H9 (cell line): ENCODE data around the gene IFITM1. TPM values are rescaled to one million over a fixed set of nuclear protein-coding genes. Genes with fewer than 3 reads are reported as not detected.
"Not testable (repeated sequence)": the region's sequence is repeated elsewhere in the genome, so short reads cannot be mapped to it uniquely, and the experiment has no call there.

ENCODE experiments used
- DNase-seq: peaks from one replicate; pipeline ENCODE4 v3.0.0-alpha.2; 2017
- H2AFZ ChIP-seq: one replicate; pipeline ENCODE4 v1.6.1; 2013; ENCODE audit warnings: mild to moderate bottlenecking, low read length, control low read depth, moderate library complexity
- H2AK5ac ChIP-seq: 2 replicates; pipeline ENCODE4 v1.6.1; 2013; ENCODE audit warnings: low read length, control low read depth, mixed read lengths; ENCODE audit not compliant: insufficient read length
- H2BK120ac ChIP-seq: one replicate; pipeline ENCODE4 v1.6.1; 2013; ENCODE audit warnings: low read depth, mild to moderate bottlenecking, low read length, control low read depth, inconsistent platforms; ENCODE audit not compliant: poor library complexity, severe bottlenecking
- H2BK12ac ChIP-seq: 2 replicates; pipeline ENCODE4 v1.6.1; 2013; ENCODE audit warnings: low read length, control low read depth, mixed read lengths, low read depth; ENCODE audit not compliant: insufficient read length
- H2BK15ac ChIP-seq: 2 replicates; pipeline ENCODE4 v1.6.1; 2013; ENCODE audit warnings: low read depth, low read length, control low read depth
- H2BK20ac ChIP-seq: one replicate; pipeline ENCODE4 v1.6.1; 2013; ENCODE audit warnings: low read depth, mild to moderate bottlenecking, low read length, control low read depth, inconsistent platforms; ENCODE audit not compliant: poor library complexity, severe bottlenecking
- H2BK5ac ChIP-seq: 2 replicates; pipeline ENCODE4 v1.6.1; 2013; ENCODE audit warnings: low read length, control low read depth, mixed read lengths; ENCODE audit not compliant: insufficient read length
- H3K14ac ChIP-seq: 2 replicates; pipeline ENCODE4 v1.6.1; 2013; ENCODE audit warnings: low read length, control low read depth; ENCODE audit not compliant: insufficient read depth
- H3K18ac ChIP-seq: 2 replicates; pipeline ENCODE4 v1.6.1; 2013; ENCODE audit warnings: low read depth, mild to moderate bottlenecking, mixed read lengths, low read length, control low read depth; ENCODE audit not compliant: insufficient read length
- H3K23ac ChIP-seq: 2 replicates; pipeline ENCODE4 v1.6.1; 2013; ENCODE audit warnings: low read length, control low read depth, mixed read lengths, low read depth; ENCODE audit not compliant: insufficient read length
- H3K23me2 ChIP-seq: 2 replicates; pipeline ENCODE4 v1.6.1; 2013; ENCODE audit warnings: low read depth, mild to moderate bottlenecking, mixed read lengths, low read length, control low read depth; ENCODE audit not compliant: insufficient read length, poor library complexity, severe bottlenecking
- H3K27ac ChIP-seq: 2 replicates; pipeline ENCODE4 v1.5.1; 2013; ENCODE audit warnings: low read length, control low read depth, mixed read lengths, low read depth; ENCODE audit not compliant: insufficient read length
- H3K27me3 ChIP-seq: 2 replicates; pipeline ENCODE4 v1.6.1; 2013; ENCODE audit warnings: low read length, control low read depth, inconsistent platforms; ENCODE audit not compliant: insufficient read depth
- H3K4ac ChIP-seq: 2 replicates; pipeline ENCODE4 v1.6.1; 2013; ENCODE audit warnings: low read depth, mild to moderate bottlenecking, control low read depth, inconsistent platforms, low read length, moderate library complexity
- H3K4me1 ChIP-seq: 2 replicates; pipeline ENCODE4 v1.6.1; 2013; ENCODE audit warnings: low read length, control low read depth, inconsistent platforms; ENCODE audit not compliant: insufficient read depth
- H3K4me2 ChIP-seq: 2 replicates; pipeline ENCODE4 v1.6.1; 2013; ENCODE audit warnings: low read length, control low read depth, mixed read lengths; ENCODE audit not compliant: insufficient read length, insufficient read depth
- H3K56ac ChIP-seq: 2 replicates; pipeline ENCODE4 v1.6.1; 2013; ENCODE audit warnings: low read depth, mild to moderate bottlenecking, mixed read lengths, low read length, control low read depth; ENCODE audit not compliant: insufficient read length
- H3K79me1 ChIP-seq: 2 replicates; pipeline ENCODE4 v1.6.1; 2013; ENCODE audit warnings: low read depth, mild to moderate bottlenecking, moderate library complexity, low read length, control low read depth, inconsistent platforms; ENCODE audit not compliant: insufficient read depth, poor library complexity, severe bottlenecking
- H3K79me2 ChIP-seq: 2 replicates; pipeline ENCODE4 v1.6.1; 2013; ENCODE audit warnings: low read length, control low read depth, inconsistent platforms; ENCODE audit not compliant: insufficient read depth
- H3K9ac ChIP-seq: 2 replicates; pipeline ENCODE4 v1.6.1; 2013; ENCODE audit warnings: low read length, control low read depth, mixed read lengths; ENCODE audit not compliant: insufficient read length; ENCODE audit errors: extremely low read depth
- H3K9me3 ChIP-seq: one replicate; pipeline ENCODE4 v1.6.1; 2013; ENCODE audit warnings: low read depth, low read length, inconsistent platforms; ENCODE audit not compliant: control insufficient read depth
- H3T11ph ChIP-seq: one replicate; pipeline ENCODE4 v1.6.1; 2013; ENCODE audit warnings: mild to moderate bottlenecking, low read length, control low read depth, inconsistent platforms
- H4K20me1 ChIP-seq: one replicate; pipeline ENCODE4 v1.6.1; 2013; ENCODE audit not compliant: control insufficient read depth, insufficient read length, insufficient read depth
- H4K5ac ChIP-seq: 2 replicates; pipeline ENCODE4 v1.6.1; 2013; ENCODE audit warnings: low read depth, mild to moderate bottlenecking, mixed read lengths, low read length, control low read depth; ENCODE audit not compliant: insufficient read length
- H4K8ac ChIP-seq: replicated peaks from 2 replicates; pipeline ENCODE4 v1.6.1; 2013; ENCODE audit warnings: low read length, control low read depth, mixed read lengths, low read depth; ENCODE audit not compliant: insufficient read length
- H4K91ac ChIP-seq: 2 replicates; pipeline ENCODE4 v1.6.1; 2013; ENCODE audit warnings: low read depth, mild to moderate bottlenecking, moderate library complexity, mixed read lengths, low read length, control low read depth; ENCODE audit not compliant: insufficient read length
- H3K27ac Mint-ChIP-seq, 3 experiments: 2 replicates in 2 of 3; 3 replicates in 1 of 3; pipeline ENCODE4 v1.8.0; 2020 to 2021; ENCODE audit warnings: mixed read lengths in 3 of 3, mild to moderate bottlenecking in 1 of 3, moderate library complexity in 1 of 3
- H3K27me3 Mint-ChIP-seq: 2 replicates; pipeline ENCODE4 v1.8.0; 2021; ENCODE audit warnings: low read depth, mild to moderate bottlenecking, moderate library complexity, mixed read lengths
- H3K36me3 Mint-ChIP-seq, 3 experiments: 2 replicates in 2 of 3; 3 replicates in 1 of 3; pipeline ENCODE4 v1.8.0; 2020 to 2021; ENCODE audit warnings: low read depth in 3 of 3, mixed read lengths in 3 of 3; ENCODE audit not compliant: insufficient read depth in 1 of 3
- H3K4me1 Mint-ChIP-seq, 2 experiments: 2 replicates each; pipeline ENCODE4 v1.8.0; 2020; ENCODE audit warnings: mixed read lengths in 2 of 2
- H3K4me3 Mint-ChIP-seq, 2 experiments: 2 replicates in 1 of 2; 3 replicates in 1 of 2; pipeline ENCODE4 v1.8.0; 2020 to 2021; ENCODE audit warnings: mild to moderate bottlenecking in 2 of 2, mixed read lengths in 2 of 2, moderate library complexity in 1 of 2
- H3K9me3 Mint-ChIP-seq, 2 experiments: 2 replicates in 1 of 2; 3 replicates in 1 of 2; pipeline ENCODE4 v1.8.0; 2020; ENCODE audit warnings: mild to moderate bottlenecking in 2 of 2, mixed read lengths in 2 of 2, moderate library complexity in 1 of 2
- CTCF ChIP-seq: fragments of 200-600 bp; sonication (generic); conservative IDR thresholded peaks from 3 replicates; pipeline ENCODE4 v1.8.0; 2021; ENCODE audit warnings: antibody characterized with exemption, mild to moderate bottlenecking
- WGBS: extraction: QIAGEN DNeasy Blood & Tissue Kit; methylation state at CpG from one replicate; pipeline ENCODE4 v1.1.7; 2013; ENCODE audit warnings: missing lambda C conversion rate, low lambda C conversion rate, mixed read lengths; ENCODE audit not compliant: insufficient read length; ENCODE audit errors: extremely low coverage; 5-methylcytosine and 5-hydroxymethylcytosine counted together
- total RNA-seq: library from RNA; stranded (reverse); gene quantifications from 2 replicates; pipeline ENCODE4 v1.2.1, GENCODE V29; 2021

Gene IFITM1
- total RNA-seq, 1 experiment from 2014 or later = 500 TPM

- Histone ChIP-seq H3K4me2 (no peak overlapping the region), H3K27me3 (peaks cover 7% of the 10 kb centered on the region; the same call in 1 of the 2 replicates), H2AFZ (no peak overlapping the region), H3K27ac (no peak overlapping the region), H3K9me3 (no peaks in the 10 kb centered on the region), H3T11ph (no peak overlapping the region), H3K4ac (no peak overlapping the region), H3K79me1 (no peaks in the 10 kb centered on the region), H2AK5ac (no peak overlapping the region), H4K91ac (no peak overlapping the region), H3K18ac (no peak overlapping the region), H2BK20ac (no peak overlapping the region), H3K23ac (no peak overlapping the region), H2BK120ac (no peak overlapping the region), H3K23me2 (peaks cover 9% of the 10 kb centered on the region), H3K4me1 (no peaks in the 10 kb centered on the region), H4K20me1 (no peaks in the 10 kb centered on the region), H4K8ac (no peak overlapping the region), H3K14ac (no peak overlapping the region), H3K9ac (no peak overlapping the region), H2BK12ac (no peak overlapping the region), H3K79me2 (no peaks in the 10 kb centered on the region), H3K56ac (no peak overlapping the region), H4K5ac (no peak overlapping the region), H2BK5ac (no peak overlapping the region), H2BK15ac (no peak overlapping the region)
- peaks cover 13% of the 10 kb centered on the region for H3K27me3 Mint-ChIP-seq
- H3K27ac Mint-ChIP-seq = no peak overlapping the region
- peaks cover under 1 to 3% (median under 1%) of the 10 kb centered on the region in 3 experiments; a peak in 6 of 7 replicates for H3K36me3 Mint-ChIP-seq
- peaks cover 31 to 43% of the 10 kb centered on the region in 2 experiments for H3K4me1 Mint-ChIP-seq
- no CpG with 5 or more reads among the region's 8 CpGs for WGBS
- H3K4me3 Mint-ChIP-seq = no peak overlapping the region
- H3K9me3 Mint-ChIP-seq = peaks cover 0 to 2% of the 10 kb centered on the region in 2 experiments; a peak in 1 of 5 replicates
- no peak for DNase-seq
- no peak for TF ChIP-seq CTCF
Observed at GRCh38 chr11:285894-286220, 28.0 kb upstream of the IFITM1 start.

DNA sequence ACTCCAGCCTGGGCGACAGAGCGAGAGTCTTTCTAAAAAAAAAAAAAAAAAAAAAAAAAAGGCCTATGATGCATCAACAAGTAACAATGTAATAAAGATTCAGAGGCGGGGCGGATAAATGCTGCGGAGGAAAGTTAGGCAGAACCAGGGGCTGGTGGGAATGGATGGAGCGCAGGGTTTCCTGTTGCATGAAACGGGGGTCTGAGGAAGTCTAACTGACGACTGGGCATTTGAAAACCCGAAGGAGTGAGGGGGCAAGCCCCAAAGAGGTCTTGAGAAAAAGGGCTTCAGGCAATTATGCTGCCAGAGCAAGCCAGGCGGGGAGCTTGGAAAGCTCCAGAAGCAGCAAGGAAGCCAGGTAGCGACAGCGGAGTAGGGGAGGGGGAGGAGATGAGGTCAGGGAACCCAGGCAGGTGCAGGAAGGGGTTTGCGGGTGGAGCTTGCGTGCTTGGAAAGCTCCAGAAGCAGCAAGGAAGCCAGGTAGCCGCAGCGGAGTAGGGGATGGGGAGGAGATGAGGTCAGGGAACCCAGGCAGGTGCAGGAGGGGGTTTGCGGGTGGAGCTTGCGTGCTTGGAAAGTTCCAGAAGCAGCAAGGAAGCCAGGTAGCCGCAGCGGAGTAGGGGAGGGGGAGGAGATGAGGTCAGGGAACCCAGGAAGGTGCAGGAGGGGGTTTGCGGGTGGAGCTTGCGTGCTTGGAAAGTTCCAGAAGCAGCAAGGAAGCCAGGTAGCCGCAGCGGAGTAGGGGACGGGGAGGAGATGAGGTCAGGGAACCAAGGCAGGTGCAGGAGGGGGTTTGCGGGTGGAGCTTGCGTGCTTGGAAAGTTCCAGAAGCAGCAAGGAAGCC, 26.6 kb upstream of the IFITM1 start:
- H2BK5ac ChIP-seq, H3K9me3 ChIP-seq, H3K79me2 ChIP-seq, H3K9ac ChIP-seq, H2BK20ac ChIP-seq, H3K79me1 ChIP-seq, H3K9me3 Mint-ChIP-seq, H3K4me1 ChIP-seq, H3T11ph ChIP-seq, H3K27me3 ChIP-seq, H4K5ac ChIP-seq, H4K91ac ChIP-seq, H3K27ac ChIP-seq, H4K20me1 ChIP-seq, H3K18ac ChIP-seq, H3K4me2 ChIP-seq, H2AFZ ChIP-seq, H3K23ac ChIP-seq, H2BK15ac ChIP-seq, H2BK120ac ChIP-seq, H4K8ac ChIP-seq, H3K27ac Mint-ChIP-seq, H3K14ac ChIP-seq, H3K56ac ChIP-seq, H3K4ac ChIP-seq, H3K23me2 ChIP-seq, H2AK5ac ChIP-seq, H2BK12ac ChIP-seq: not testable (repeated sequence)
- Mint-ChIP-seq H3K36me3 (peaks cover 8 to 11% (median 9%) of the 10 kb centered on the region in 3 experiments), H3K4me1 (peaks cover 40 to 49% of the 10 kb centered on the region in 2 experiments), H3K4me3 (peak overlapping the region; percentile 59 to 61; a peak in 3 of 5 replicates), H3K27me3 (peaks cover 13% of the 10 kb centered on the region)
- DNase-seq = peak; percentile 38
- no CpG with 5 or more reads among the region's 27 CpGs for WGBS
